Measurements from ENCODE around the gene PRKAR2B.
"Not testable (repeated sequence)": the region's sequence is repeated elsewhere in the genome, so short reads cannot be mapped to it uniquely, and the experiment has no call there.

PRKAR2B gene

GRCh38 chr7:107049480-107049879, 5.0 kb downstream of the PRKAR2B start:
- no peak for DNase-seq

- no peak for DNase-seq
Observed at GRCh38 chr7:107049971-107050532, 5.5 kb downstream of the PRKAR2B start.

- DNase-seq = no peak
Observed at GRCh38 chr7:107051376-107051775, 6.9 kb downstream of the PRKAR2B start.

- not testable (repeated sequence) for DNase-seq
Observed at GRCh38 chr7:107054965-107055364, 10.5 kb downstream of the PRKAR2B start.

GRCh38 chr7:107056058-107056457, 11.6 kb downstream of the PRKAR2B start:
- not testable (repeated sequence) for DNase-seq

GRCh38 chr7:107056728-107057473, 12.4 kb downstream of the PRKAR2B start:
- DNase-seq = no peak

- no peak for DNase-seq
Observed at GRCh38 chr7:107057474-107057833, 12.9 kb downstream of the PRKAR2B start.

- no peak for DNase-seq
Observed at GRCh38 chr7:107059468-107059867, 15.0 kb downstream of the PRKAR2B start.

- no peak for DNase-seq
Observed at GRCh38 chr7:107063245-107064120, 19.0 kb downstream of the PRKAR2B start.

GRCh38 chr7:107064255-107064654, 19.8 kb downstream of the PRKAR2B start:
- no peak for DNase-seq

GRCh38 chr7:107065929-107066247, 21.4 kb downstream of the PRKAR2B start:
- DNase-seq = no peak

- no peak for DNase-seq
Observed at GRCh38 chr7:107068156-107068555, 23.7 kb downstream of the PRKAR2B start.

GRCh38 chr7:107069457-107069856, 25.0 kb downstream of the PRKAR2B start:
- no peak for DNase-seq

- no peak for DNase-seq
Observed at GRCh38 chr7:107070710-107071109, 26.2 kb downstream of the PRKAR2B start.

GRCh38 chr7:107071129-107071528, 26.6 kb downstream of the PRKAR2B start:
- DNase-seq = no peak

GRCh38 chr7:107072133-107072532, 27.6 kb downstream of the PRKAR2B start:
- no peak for DNase-seq

GRCh38 chr7:107075863-107076574, 31.5 kb downstream of the PRKAR2B start:
- DNase-seq = no peak

- no peak for DNase-seq
Observed at GRCh38 chr7:107076781-107077698, 32.5 kb downstream of the PRKAR2B start.

GRCh38 chr7:107077699-107078516, 33.4 kb downstream of the PRKAR2B start:
- no peak for DNase-seq

GRCh38 chr7:107078517-107078966, 34.0 kb downstream of the PRKAR2B start:
- no peak for DNase-seq

Data from SW 1271 (cell line).